HepG2 (cell line): ENCODE results near the gene CHP1. TPM values are rescaled to one million over a fixed set of nuclear protein-coding genes. Genes with fewer than 3 reads are reported as not detected.
A peak's percentile ranks its signal among the peaks of the same experiment; 100 is the strongest.

ENCODE experiments used
- AHR ChIP-seq: IDR thresholded peaks from 2 replicates; pipeline ENCODE4 v1.6.1; 2018; ENCODE audit warnings: missing genetic modification reagents, missing compliant biosample characterization
- BRD4 ChIP-seq: sonication (generic); formaldehyde crosslinking; IDR thresholded peaks from 2 replicates; pipeline ENCODE4 v1.4.0; 2020; ENCODE audit warnings: missing genetic modification reagents
- IRF9 ChIP-seq: sonication (generic); formaldehyde crosslinking; IDR thresholded peaks from 2 replicates; pipeline ENCODE4 v1.8.0; 2022; ENCODE audit warnings: missing genetic modification reagents, mild to moderate bottlenecking, borderline replicate concordance
- MEF2D ChIP-seq: sonication (generic); formaldehyde crosslinking; IDR thresholded peaks from 2 replicates; pipeline ENCODE4 v1.5.1; 2020; ENCODE audit warnings: mild to moderate bottlenecking, missing genetic modification reagents
- NFYB ChIP-seq: sonication (generic); formaldehyde crosslinking; IDR thresholded peaks from 2 replicates; pipeline ENCODE4 v1.4.0; 2020; ENCODE audit warnings: missing genetic modification reagents
- PPARG ChIP-seq: conservative IDR thresholded peaks from 2 replicates; pipeline ENCODE4 v1.6.1; 2016; ENCODE audit warnings: missing biosample characterization, missing genetic modification reagents
- SMAD3 ChIP-seq: sonication (generic); formaldehyde crosslinking; IDR thresholded peaks from 2 replicates; pipeline ENCODE4 v1.4.0; 2020; ENCODE audit warnings: missing genetic modification reagents
- SMC3 ChIP-seq: IDR thresholded peaks from 2 replicates; pipeline ENCODE4 v1.6.1; 2011; ENCODE audit warnings: low read length, improper control_type of control experiment
- TOPORS ChIP-seq: sonication (generic); formaldehyde crosslinking; IDR thresholded peaks from 2 replicates; pipeline ENCODE4 v1.8.0; 2023; ENCODE audit warnings: mild to moderate bottlenecking, missing genetic modification reagents
- ZNF276 ChIP-seq: sonication (generic); formaldehyde crosslinking; IDR thresholded peaks from 2 replicates; pipeline ENCODE4 v1.4.0; 2020; ENCODE audit warnings: mild to moderate bottlenecking, low read depth, missing genetic modification reagents
- ZNF326 ChIP-seq: sonication (generic); formaldehyde crosslinking; IDR thresholded peaks from 2 replicates; pipeline ENCODE4 v1.4.0; 2020; ENCODE audit warnings: missing genetic modification reagents, borderline replicate concordance
- ZNF333 ChIP-seq: sonication (generic); formaldehyde crosslinking; IDR thresholded peaks from 2 replicates; pipeline ENCODE4 v1.4.0; 2020; ENCODE audit warnings: mild to moderate bottlenecking, missing genetic modification reagents, borderline replicate concordance
- ZNF350 ChIP-seq: sonication (generic); formaldehyde crosslinking; IDR thresholded peaks from 2 replicates; pipeline ENCODE4 v1.4.0; 2020; ENCODE audit warnings: mild to moderate bottlenecking, low read depth, missing genetic modification reagents, borderline replicate concordance
- ZNF451 ChIP-seq: sonication (generic); formaldehyde crosslinking; IDR thresholded peaks from 2 replicates; pipeline ENCODE4 v1.5.0; 2020; ENCODE audit warnings: mild to moderate bottlenecking, missing genetic modification reagents
- ZNF660 ChIP-seq: sonication (generic); formaldehyde crosslinking; IDR thresholded peaks from 2 replicates; pipeline ENCODE4 v1.5.1; 2020; ENCODE audit warnings: mild to moderate bottlenecking, low read depth, missing genetic modification reagents, borderline replicate concordance
- ZNF746 ChIP-seq: sonication (generic); formaldehyde crosslinking; IDR thresholded peaks from 2 replicates; pipeline ENCODE4 v1.8.0; 2022; ENCODE audit warnings: mild to moderate bottlenecking, missing genetic modification reagents
- ZZZ3 ChIP-seq: sonication (generic); formaldehyde crosslinking; IDR thresholded peaks from 2 replicates; pipeline ENCODE4 v1.4.0; 2020; ENCODE audit warnings: missing genetic modification reagents, mild to moderate bottlenecking, borderline replicate concordance
- polyA plus RNA-seq, 8 experiments: library from polyadenylated mRNA; depleted of rRNA in 3 of 8; stranded (reverse) in 7 of 8; unstranded in 1 of 8; fragments of >200 nt; fragmentation: Illumina TruSeq in 4 of 8; extraction: Trizol in 4 of 8; gene quantifications; 2 replicates each; pipeline versions ENCODE4 v1.2.1 to v1.2.3, GENCODE V29; 2011 to 2016; ENCODE audit warnings: low read depth in 4 of 8, missing spikeins in 1 of 8, mixed read lengths in 1 of 8; ENCODE audit not compliant: insufficient read depth in 1 of 8
- total RNA-seq, 5 experiments: library from RNA; depleted of rRNA; stranded (reverse); fragments of >200 nt; fragmentation: Illumina TruSeq; extraction: Trizol; gene quantifications; 2 replicates each; pipeline ENCODE4 v1.2.3, GENCODE V29; 2016; ENCODE audit warnings: low read depth in 1 of 5

Gene CHP1
- total and polyA plus RNA-seq, 2 of the 13 experiments (the other 11 are each of a cell fraction or from before 2014, with no cell fraction given): 49.6 to 76.4 TPM

- TF ChIP-seq ZNF326: no peak
- TF ChIP-seq IRF9 (CRISPR knock-in tag): no peak; the same call in 1 of the 2 replicates
- no peak for TF ChIP-seq ZNF660 (CRISPR knock-in tag)
- TF ChIP-seq ZNF451: no peak; the same call in 1 of the 2 replicates
- TF ChIP-seq NFYB (CRISPR knock-in tag): peak; percentile 99
- no peak for TF ChIP-seq PPARG (CRISPR knock-in tag)
- TF ChIP-seq ZNF276 (CRISPR knock-in tag): no peak
- TF ChIP-seq TOPORS (CRISPR knock-in tag): no peak
- TF ChIP-seq AHR (CRISPR knock-in tag): peak; percentile 88
- peak; percentile 72; the same call in 1 of the 2 replicates for TF ChIP-seq ZNF350 (CRISPR knock-in tag)
- no peak; the same call in none of the 2 replicates for TF ChIP-seq SMAD3
- TF ChIP-seq ZNF746 (CRISPR knock-in tag): no peak
- TF ChIP-seq SMC3: no peak
- peak; percentile 74; the same call in 1 of the 2 replicates for TF ChIP-seq ZZZ3
- TF ChIP-seq BRD4: peak; percentile 85; the same call in 1 of the 2 replicates
- peak; percentile 84; the same call in 1 of the 2 replicates for TF ChIP-seq ZNF333 (CRISPR knock-in tag)
- peak; percentile 59 for TF ChIP-seq MEF2D (CRISPR knock-in tag)
Measured at GRCh38 chr15:41283653-41284426, 52.8 kb downstream of the CHP1 start (continued).
